Upper lobe of left lung (tissue), 4 donors: ENCODE data around the gene TOX2.

ENCODE experiments used
- CTCF ChIP-seq, 6 experiments: fragments of 450-650 bp in 4 of 6; fragments of 200-600 bp in 2 of 6; sonication (generic) in 2 of 6; IDR thresholded peaks; one replicate each; pipeline ENCODE4 v1.5.1; 2016 to 2019; ENCODE audit warnings: antibody characterized with exemption in 6 of 6
- POLR2A ChIP-seq, 4 donors: fragments of 450-650 bp; IDR thresholded peaks; one replicate each; pipeline ENCODE4 v1.5.1; 2016 to 2017; ENCODE audit warnings: antibody characterized with exemption in 4 of 4, mild to moderate bottlenecking in 2 of 4
- POLR2AphosphoS5 ChIP-seq, 2 donors: sonication (generic); formaldehyde crosslinking; IDR thresholded peaks; one replicate each; pipeline ENCODE4 v1.5.1; 2017; ENCODE audit warnings: antibody characterized with exemption in 2 of 2

- no peak for TF ChIP-seq CTCF (IDR thresholded peaks at IDR 0.05)
- no peak for TF ChIP-seq POLR2AphosphoS5 (IDR thresholded peaks at IDR 0.05)
- TF ChIP-seq POLR2A (IDR thresholded peaks at IDR 0.05) = no peak
Observed at GRCh38 chr20:43969501-43970182, 55.0 kb downstream of the TOX2 start.
